GM12878 (cell line): ENCODE results near the gene TAS2R3. TPM values are rescaled to one million over a fixed set of nuclear protein-coding genes. Genes with fewer than 3 reads are reported as not detected.

Experiments used
- DPF2 ChIP-seq: fragments of 450-650 bp; IDR thresholded peaks from 2 replicates; pipeline ENCODE4 v1.6.1; 2017; ENCODE audit warnings: mild to moderate bottlenecking
- GATAD2B ChIP-seq: fragments of 450-650 bp; conservative IDR thresholded peaks from 2 replicates; pipeline ENCODE4 v1.6.1; 2017; ENCODE audit warnings: low read depth, mild to moderate bottlenecking, moderate library complexity
- HDAC6 ChIP-seq: fragments of 200-600 bp; sonication (generic); IDR thresholded peaks from one replicate; pipeline ENCODE4 v1.8.0; 2017; ENCODE audit warnings: antibody characterized with exemption; ENCODE audit not compliant: unreplicated experiment
- IKZF1 ChIP-seq: fragments of 450-650 bp; conservative IDR thresholded peaks from 2 replicates; pipeline ENCODE4 v1.6.1; 2017; ENCODE audit warnings: antibody characterized with exemption, mild to moderate bottlenecking
- JUND ChIP-seq: IDR thresholded peaks from 2 replicates; pipeline ENCODE4 v1.6.1; 2012; ENCODE audit warnings: low read depth, mild to moderate bottlenecking, low read length, improper control_type of control experiment, moderate library complexity
- MEF2B ChIP-seq: fragments of 450-650 bp; IDR thresholded peaks from 2 replicates; pipeline ENCODE4 v1.6.1; 2018; ENCODE audit warnings: mild to moderate bottlenecking, moderate library complexity; ENCODE audit not compliant: partially characterized antibody, poor library complexity, severe bottlenecking
- MXI1 ChIP-seq: fragments of 150-350 bp; IDR thresholded peaks from 2 replicates; pipeline ENCODE4 v1.6.1; 2011; ENCODE audit warnings: low read depth, mild to moderate bottlenecking, inconsistent platforms, low read length, improper control_type of control experiment
- MYC ChIP-seq: IDR thresholded peaks from 2 replicates; pipeline ENCODE4 v1.6.1; 2011; ENCODE audit warnings: mild to moderate bottlenecking, low read length, moderate library complexity, inconsistent platforms; ENCODE audit not compliant: insufficient read depth, insufficient replicate concordance, insufficient read length, severe bottlenecking
- POU2F2 ChIP-seq: IDR thresholded peaks from 3 replicates; pipeline ENCODE4 v1.6.1; 2011; ENCODE audit warnings: low read depth, mild to moderate bottlenecking, low read length, borderline replicate concordance
- RBBP5 ChIP-seq: fragments of 200-600 bp; sonication (generic); conservative IDR thresholded peaks from 2 replicates; pipeline ENCODE4 v1.6.1; 2016
- SMAD5 ChIP-seq: IDR thresholded peaks from 2 replicates; pipeline ENCODE4 v1.6.1; 2016; ENCODE audit warnings: antibody characterized with exemption, low read depth
- STAT3 ChIP-seq: IDR thresholded peaks from 2 replicates; pipeline ENCODE4 v1.6.1; 2011; ENCODE audit warnings: low read depth, low read length, improper control_type of control experiment
- SUZ12 ChIP-seq: fragments of 200-600 bp; sonication (generic); IDR thresholded peaks from one replicate; pipeline ENCODE4 v1.6.1; 2018; ENCODE audit warnings: antibody characterized with exemption, mild to moderate bottlenecking; ENCODE audit not compliant: unreplicated experiment
- YY1 ChIP-seq: IDR thresholded peaks from 2 replicates; pipeline ENCODE4 v1.6.1; 2011; ENCODE audit warnings: low read depth, mild to moderate bottlenecking, low read length
- polyA plus RNA-seq, 11 experiments: library from polyadenylated mRNA; depleted of rRNA in 4 of 11; unstranded in 6 of 11; stranded (reverse) in 5 of 11; fragments of >200 nt; fragmentation: Nextera tagmentation in 4 of 11; fragmentation: Illumina TruSeq in 1 of 11; extraction: Ambion mirVana in 4 of 11; extraction: Trizol in 1 of 11; gene quantifications; 1 replicate in 1 of 11; 2 replicates in 10 of 11; pipeline versions ENCODE4 v1.2.1 to v1.2.3, GENCODE V29; 2011 to 2016; ENCODE audit warnings: inconsistent platforms in 2 of 11, missing spikeins in 2 of 11, low read depth in 1 of 11
- total RNA-seq, 4 experiments: library from RNA; depleted of rRNA in 3 of 4; stranded (reverse); fragments of >200 nt in 3 of 4; fragmentation: Illumina TruSeq in 1 of 4; extraction: Trizol in 1 of 4; gene quantifications; 2 replicates each; pipeline versions ENCODE4 v1.2.1 to v1.2.3, GENCODE V29; 2013 to 2021
- TF ChIP-seq, protein P1 (sequence below): IDR thresholded peaks from 2 replicates; pipeline ENCODE4 v1.6.1; 2012; ENCODE audit warnings: low read length, inconsistent platforms
- TF ChIP-seq, protein P2 (sequence below): IDR thresholded peaks from 2 replicates; pipeline ENCODE4 v1.6.1; 2012; ENCODE audit warnings: mild to moderate bottlenecking, low read depth, low read length
- TF ChIP-seq, protein P3 (sequence below): fragments of 450-650 bp; IDR thresholded peaks from 2 replicates; pipeline ENCODE4 v1.6.1; 2017; ENCODE audit warnings: mild to moderate bottlenecking, low read depth, inconsistent platforms; ENCODE audit not compliant: poor library complexity, severe bottlenecking
- TF ChIP-seq, protein P4 (sequence below): fragments of 450-650 bp; formaldehyde crosslinking; IDR thresholded peaks from 2 replicates; pipeline ENCODE4 v1.4.0; 2022; ENCODE audit warnings: mild to moderate bottlenecking, moderate library complexity

The TAS2R3 gene
- total and polyA plus RNA-seq, 10 of the 15 experiments (the other 5 are each of a cell fraction or from before 2014, with no cell fraction given): 0.21 to 1.1 (median 0.55) TPM; not detected in 4

DNA sequence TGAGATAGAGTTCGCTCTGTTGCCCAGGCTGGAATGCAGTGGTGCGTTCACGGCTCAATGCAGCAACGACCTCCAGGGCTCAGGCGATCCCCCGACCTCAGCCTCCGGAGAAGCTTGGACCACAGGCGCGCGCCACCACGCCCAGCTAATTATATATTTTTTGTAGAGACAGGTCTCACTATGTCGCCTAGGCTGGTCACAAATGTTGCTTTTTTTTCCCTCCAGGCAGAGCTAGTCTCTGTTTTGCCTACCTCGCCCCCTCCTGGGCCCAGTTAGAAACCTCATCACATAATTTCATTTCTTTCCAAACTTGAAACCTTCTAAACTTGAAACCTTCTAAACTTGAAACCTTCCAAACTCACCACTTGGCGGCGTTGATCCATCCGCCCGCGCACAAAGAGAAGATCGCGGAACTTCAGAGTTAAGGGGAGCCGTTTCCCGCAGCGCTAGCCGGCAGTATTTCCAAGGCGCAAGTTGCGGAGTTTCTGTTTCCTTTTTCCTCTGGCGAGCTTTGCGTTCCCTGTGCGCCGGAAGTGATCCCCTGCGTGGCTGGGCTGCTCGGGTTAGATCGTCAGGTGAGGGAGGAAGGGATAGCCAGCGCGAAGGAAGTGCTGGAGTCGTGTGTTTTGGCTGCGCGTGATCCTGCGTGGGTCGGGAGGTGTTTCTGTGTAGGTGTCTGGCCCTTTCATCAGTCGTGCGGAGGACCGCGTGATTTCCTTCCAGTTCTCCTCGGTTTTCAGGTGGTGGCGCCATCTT lies 25.9 kb upstream of the TAS2R3 start, which contains the start of gene SSBP1 (continued):
- TF ChIP-seq IKZF1: peak; percentile 96
- TF ChIP-seq, protein P1, sequence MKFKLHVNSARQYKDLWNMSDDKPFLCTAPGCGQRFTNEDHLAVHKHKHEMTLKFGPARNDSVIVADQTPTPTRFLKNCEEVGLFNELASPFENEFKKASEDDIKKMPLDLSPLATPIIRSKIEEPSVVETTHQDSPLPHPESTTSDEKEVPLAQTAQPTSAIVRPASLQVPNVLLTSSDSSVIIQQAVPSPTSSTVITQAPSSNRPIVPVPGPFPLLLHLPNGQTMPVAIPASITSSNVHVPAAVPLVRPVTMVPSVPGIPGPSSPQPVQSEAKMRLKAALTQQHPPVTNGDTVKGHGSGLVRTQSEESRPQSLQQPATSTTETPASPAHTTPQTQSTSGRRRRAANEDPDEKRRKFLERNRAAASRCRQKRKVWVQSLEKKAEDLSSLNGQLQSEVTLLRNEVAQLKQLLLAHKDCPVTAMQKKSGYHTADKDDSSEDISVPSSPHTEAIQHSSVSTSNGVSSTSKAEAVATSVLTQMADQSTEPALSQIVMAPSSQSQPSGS: peak; percentile 86; the same call in 1 of the 2 replicates
- TF ChIP-seq POU2F2: peak; percentile 89; the same call in 2 of the 3 replicates
- TF ChIP-seq MYC: peak; percentile 91
- TF ChIP-seq GATAD2B: peak; percentile 63
- peak; percentile 67 for TF ChIP-seq DPF2
- peak; percentile 89 for TF ChIP-seq YY1
- no peak for TF ChIP-seq JUND
- peak; percentile 89 for TF ChIP-seq MXI1
- TF ChIP-seq HDAC6: peak; percentile 4
- TF ChIP-seq SUZ12: no peak
- peak; percentile 66 for TF ChIP-seq MEF2B
- TF ChIP-seq RBBP5: no peak
- TF ChIP-seq STAT3: no peak
- TF ChIP-seq, protein P2, sequence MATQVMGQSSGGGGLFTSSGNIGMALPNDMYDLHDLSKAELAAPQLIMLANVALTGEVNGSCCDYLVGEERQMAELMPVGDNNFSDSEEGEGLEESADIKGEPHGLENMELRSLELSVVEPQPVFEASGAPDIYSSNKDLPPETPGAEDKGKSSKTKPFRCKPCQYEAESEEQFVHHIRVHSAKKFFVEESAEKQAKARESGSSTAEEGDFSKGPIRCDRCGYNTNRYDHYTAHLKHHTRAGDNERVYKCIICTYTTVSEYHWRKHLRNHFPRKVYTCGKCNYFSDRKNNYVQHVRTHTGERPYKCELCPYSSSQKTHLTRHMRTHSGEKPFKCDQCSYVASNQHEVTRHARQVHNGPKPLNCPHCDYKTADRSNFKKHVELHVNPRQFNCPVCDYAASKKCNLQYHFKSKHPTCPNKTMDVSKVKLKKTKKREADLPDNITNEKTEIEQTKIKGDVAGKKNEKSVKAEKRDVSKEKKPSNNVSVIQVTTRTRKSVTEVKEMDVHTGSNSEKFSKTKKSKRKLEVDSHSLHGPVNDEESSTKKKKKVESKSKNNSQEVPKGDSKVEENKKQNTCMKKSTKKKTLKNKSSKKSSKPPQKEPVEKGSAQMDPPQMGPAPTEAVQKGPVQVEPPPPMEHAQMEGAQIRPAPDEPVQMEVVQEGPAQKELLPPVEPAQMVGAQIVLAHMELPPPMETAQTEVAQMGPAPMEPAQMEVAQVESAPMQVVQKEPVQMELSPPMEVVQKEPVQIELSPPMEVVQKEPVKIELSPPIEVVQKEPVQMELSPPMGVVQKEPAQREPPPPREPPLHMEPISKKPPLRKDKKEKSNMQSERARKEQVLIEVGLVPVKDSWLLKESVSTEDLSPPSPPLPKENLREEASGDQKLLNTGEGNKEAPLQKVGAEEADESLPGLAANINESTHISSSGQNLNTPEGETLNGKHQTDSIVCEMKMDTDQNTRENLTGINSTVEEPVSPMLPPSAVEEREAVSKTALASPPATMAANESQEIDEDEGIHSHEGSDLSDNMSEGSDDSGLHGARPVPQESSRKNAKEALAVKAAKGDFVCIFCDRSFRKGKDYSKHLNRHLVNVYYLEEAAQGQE: peak; percentile 39; the same call in 1 of the 2 replicates
- TF ChIP-seq, protein P3, sequence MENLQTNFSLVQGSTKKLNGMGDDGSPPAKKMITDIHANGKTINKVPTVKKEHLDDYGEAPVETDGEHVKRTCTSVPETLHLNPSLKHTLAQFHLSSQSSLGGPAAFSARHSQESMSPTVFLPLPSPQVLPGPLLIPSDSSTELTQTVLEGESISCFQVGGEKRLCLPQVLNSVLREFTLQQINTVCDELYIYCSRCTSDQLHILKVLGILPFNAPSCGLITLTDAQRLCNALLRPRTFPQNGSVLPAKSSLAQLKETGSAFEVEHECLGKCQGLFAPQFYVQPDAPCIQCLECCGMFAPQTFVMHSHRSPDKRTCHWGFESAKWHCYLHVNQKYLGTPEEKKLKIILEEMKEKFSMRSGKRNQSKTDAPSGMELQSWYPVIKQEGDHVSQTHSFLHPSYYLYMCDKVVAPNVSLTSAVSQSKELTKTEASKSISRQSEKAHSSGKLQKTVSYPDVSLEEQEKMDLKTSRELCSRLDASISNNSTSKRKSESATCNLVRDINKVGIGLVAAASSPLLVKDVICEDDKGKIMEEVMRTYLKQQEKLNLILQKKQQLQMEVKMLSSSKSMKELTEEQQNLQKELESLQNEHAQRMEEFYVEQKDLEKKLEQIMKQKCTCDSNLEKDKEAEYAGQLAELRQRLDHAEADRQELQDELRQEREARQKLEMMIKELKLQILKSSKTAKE: peak; percentile 90
- TF ChIP-seq SMAD5: peak; percentile 93
- TF ChIP-seq, protein P4, sequence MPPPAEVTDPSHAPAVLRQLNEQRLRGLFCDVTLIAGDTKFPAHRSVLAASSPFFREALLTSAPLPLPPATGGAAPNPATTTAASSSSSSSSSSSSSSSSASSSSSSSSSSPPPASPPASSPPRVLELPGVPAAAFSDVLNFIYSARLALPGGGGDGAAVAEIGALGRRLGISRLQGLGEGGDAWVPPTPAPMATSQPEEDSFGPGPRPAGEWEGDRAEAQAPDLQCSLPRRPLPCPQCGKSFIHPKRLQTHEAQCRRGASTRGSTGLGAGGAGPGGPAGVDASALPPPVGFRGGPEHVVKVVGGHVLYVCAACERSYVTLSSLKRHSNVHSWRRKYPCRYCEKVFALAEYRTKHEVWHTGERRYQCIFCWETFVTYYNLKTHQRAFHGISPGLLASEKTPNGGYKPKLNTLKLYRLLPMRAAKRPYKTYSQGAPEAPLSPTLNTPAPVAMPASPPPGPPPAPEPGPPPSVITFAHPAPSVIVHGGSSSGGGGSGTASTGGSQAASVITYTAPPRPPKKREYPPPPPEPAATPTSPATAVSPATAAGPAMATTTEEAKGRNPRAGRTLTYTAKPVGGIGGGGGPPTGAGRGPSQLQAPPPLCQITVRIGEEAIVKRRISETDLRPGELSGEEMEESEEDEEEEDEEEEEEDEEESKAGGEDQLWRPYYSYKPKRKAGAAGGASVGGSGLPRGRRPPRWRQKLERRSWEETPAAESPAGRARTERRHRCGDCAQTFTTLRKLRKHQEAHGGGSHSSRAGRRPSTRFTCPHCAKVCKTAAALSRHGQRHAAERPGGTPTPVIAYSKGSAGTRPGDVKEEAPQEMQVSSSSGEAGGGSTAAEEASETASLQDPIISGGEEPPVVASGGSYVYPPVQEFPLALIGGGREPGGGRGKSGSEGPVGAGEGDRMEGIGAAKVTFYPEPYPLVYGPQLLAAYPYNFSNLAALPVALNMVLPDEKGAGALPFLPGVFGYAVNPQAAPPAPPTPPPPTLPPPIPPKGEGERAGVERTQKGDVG (CRISPR knock-in tag): no peak
